Left lung (tissue), 10 donors: ENCODE results near the gene TCFL5. TPM values are rescaled to one million over a fixed set of nuclear protein-coding genes. Genes with fewer than 3 reads are reported as not detected.

Source experiments
- ATAC-seq: fragments of 200-7000 bp; cut with Tn5 transposase; one replicate; pipeline ENCODE4 v1.9.1; 2020; ENCODE audit warnings: moderate library complexity
- DNase-seq, 4 donors: peaks; one replicate each; pipeline ENCODE4 v3.0.0-alpha.2; 2013 to 2020
- H3K27ac ChIP-seq, 2 donors: fragments of 200-600 bp; sonication (generic) in 1 of 2; one replicate each; pipeline versions ENCODE4 v1.5.0 to v1.8.0; 2020 to 2021
- H3K27me3 ChIP-seq, 2 donors: fragments of 200-600 bp; sonication (generic) in 1 of 2; one replicate each; pipeline versions ENCODE4 v1.5.0 to v1.8.0; 2020 to 2021
- H3K36me3 ChIP-seq, 2 donors: fragments of 200-600 bp; sonication (generic) in 1 of 2; one replicate each; pipeline versions ENCODE4 v1.5.0 to v1.8.0; 2020 to 2021
- H3K4me1 ChIP-seq, 2 donors: fragments of 200-600 bp; one replicate each; pipeline ENCODE4 v1.8.0; 2021
- H3K4me3 ChIP-seq, 2 donors: fragments of 200-600 bp; sonication (generic) in 1 of 2; one replicate each; pipeline versions ENCODE4 v1.5.0 to v1.8.0; 2020 to 2021; ENCODE audit warnings: mild to moderate bottlenecking in 1 of 2
- H3K9me3 ChIP-seq, 2 donors: fragments of 200-600 bp; sonication (generic) in 1 of 2; one replicate each; pipeline versions ENCODE4 v1.5.0 to v1.8.0; 2020 to 2021
- intact Hi-C, 2 donors: fragments of 100-400 bp; cut with DNase I; formaldehyde crosslinking; loops; one replicate each; pipeline versions ENCODE4 v1.11.2 to v1.14.2; 2022
- polyA plus RNA-seq, 6 donors: library from polyadenylated mRNA; unstranded; fragments of 120-200 nt; gene quantifications; one replicate each; pipeline ENCODE4 v1.2.1, GENCODE V29; 2013; ENCODE audit not compliant: insufficient read length in 6 of 6
- total RNA-seq, 2 donors: library from RNA; stranded (reverse); fragmentation: NEBNext Ultra II Directional; extraction: Animal tissue kit (Norgen Biotek cat#: 25700); gene quantifications; one replicate each; pipeline ENCODE4 v1.2.1, GENCODE V29; 2021
- TF ChIP-seq, protein P1 (sequence below), 2 donors: fragments of 200-600 bp; sonication (generic) in 1 of 2; IDR thresholded peaks; one replicate each; pipeline versions ENCODE4 v1.5.0 to v1.8.0; 2021; ENCODE audit warnings: antibody characterized with exemption in 2 of 2
- donor health status: DM: no; HTN: yes; CAD: no.
- donor health status: DM: no; HTN: no; CAD: no.

TCFL5 gene
- total and polyA plus RNA-seq, 8 donors: 7.4 to 13.7 (median 10.9) TPM

DNA sequence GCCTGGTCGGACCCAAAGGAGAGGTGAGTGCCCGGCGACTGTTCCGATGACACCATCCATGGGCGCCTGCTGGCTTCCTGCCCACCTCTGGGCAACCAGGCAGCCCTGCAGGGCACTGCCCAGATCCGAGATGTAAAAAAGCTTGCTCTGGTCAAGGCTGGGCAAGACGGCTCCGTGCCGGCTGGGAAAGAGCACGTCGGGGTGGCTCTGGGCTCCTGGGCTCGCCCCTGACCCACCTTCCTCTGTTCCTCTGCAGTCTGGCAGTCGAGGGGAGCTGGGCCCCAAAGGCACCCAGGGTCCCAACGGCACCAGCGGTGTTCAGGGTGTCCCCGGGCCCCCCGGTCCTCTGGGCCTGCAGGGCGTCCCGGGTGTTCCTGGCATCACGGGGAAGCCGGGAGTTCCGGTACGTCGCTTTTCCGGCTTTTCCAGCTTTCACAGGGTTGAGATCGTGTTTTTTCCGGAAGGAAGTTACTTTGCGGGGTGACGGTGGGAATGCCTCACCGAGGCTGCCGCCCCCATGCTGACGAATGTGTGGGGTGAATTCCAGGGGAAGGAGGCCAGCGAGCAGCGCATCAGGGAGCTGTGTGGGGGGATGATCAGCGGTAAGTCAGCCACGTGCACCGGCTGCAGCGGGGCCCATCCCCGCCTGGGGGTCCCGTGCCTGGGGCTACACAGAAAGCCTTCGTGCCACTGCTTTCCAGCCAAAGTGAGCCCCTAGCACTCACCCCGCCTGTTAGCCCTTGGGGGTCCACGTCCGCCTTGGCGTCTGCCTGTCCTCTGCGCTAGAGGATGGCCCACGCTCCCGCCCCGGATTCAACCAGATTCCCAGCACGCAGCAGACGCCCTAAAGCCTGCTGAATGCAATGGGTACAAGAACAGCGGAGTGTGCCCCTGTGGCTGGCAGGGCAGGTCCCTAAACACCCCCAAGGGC is 25.4 kb downstream of the TCFL5 start:
- no peaks in the 10 kb centered on the region for H3K36me3 ChIP-seq
- peak in 2 of 4 donors; percentile 27 to 65 for DNase-seq
- TF ChIP-seq, protein P1, sequence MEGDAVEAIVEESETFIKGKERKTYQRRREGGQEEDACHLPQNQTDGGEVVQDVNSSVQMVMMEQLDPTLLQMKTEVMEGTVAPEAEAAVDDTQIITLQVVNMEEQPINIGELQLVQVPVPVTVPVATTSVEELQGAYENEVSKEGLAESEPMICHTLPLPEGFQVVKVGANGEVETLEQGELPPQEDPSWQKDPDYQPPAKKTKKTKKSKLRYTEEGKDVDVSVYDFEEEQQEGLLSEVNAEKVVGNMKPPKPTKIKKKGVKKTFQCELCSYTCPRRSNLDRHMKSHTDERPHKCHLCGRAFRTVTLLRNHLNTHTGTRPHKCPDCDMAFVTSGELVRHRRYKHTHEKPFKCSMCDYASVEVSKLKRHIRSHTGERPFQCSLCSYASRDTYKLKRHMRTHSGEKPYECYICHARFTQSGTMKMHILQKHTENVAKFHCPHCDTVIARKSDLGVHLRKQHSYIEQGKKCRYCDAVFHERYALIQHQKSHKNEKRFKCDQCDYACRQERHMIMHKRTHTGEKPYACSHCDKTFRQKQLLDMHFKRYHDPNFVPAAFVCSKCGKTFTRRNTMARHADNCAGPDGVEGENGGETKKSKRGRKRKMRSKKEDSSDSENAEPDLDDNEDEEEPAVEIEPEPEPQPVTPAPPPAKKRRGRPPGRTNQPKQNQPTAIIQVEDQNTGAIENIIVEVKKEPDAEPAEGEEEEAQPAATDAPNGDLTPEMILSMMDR (IDR thresholded peaks at IDR 0.05): no peak
- intact Hi-C loops: no loop called here
- no peak for ATAC-seq
- no peak overlapping the region for H3K27ac ChIP-seq
- H3K4me1 ChIP-seq: peaks cover 6 to 33% of the 10 kb centered on the region in 2 donors
- no peaks in the 10 kb centered on the region for H3K9me3 ChIP-seq
- peaks cover 0 to 9% of the 10 kb centered on the region in 2 donors for H3K27me3 ChIP-seq
- no peak overlapping the region for H3K4me3 ChIP-seq

DNA sequence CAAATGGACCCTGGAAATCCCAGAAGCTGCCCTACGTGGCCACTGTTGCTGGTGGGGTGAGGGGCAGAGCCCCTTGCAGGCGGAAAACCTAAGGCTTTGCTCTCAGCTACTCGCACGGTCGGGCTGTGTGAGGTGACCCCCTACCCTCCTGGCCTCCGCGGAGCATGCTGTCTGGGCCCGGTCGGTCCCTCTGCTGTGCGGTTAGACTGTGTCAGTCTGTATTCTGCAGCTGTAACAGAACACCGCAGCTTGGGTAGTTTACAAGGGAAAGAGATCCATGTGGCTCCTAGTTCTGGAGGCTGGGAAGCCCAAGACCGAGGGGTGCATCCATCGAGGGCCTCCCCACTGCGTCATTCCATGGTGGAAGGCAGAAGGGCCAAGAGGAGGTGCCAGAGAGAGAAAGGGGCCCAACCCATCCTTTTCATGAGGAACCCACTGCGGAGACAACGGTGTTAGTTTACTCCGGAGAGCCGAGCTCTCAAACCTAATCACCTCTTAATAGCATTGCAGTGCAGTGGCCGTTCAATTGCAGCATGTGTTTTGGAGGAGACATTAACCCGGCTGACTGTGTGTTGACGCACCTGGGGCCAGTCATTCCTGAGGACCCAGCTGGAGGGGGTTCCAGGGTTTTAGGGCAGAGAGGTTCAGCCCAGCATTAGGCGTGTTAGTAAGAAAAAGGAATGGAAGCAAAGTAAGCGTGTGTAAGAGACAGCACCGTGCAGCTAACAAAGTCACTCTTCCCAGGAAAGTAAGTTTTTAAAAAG is 26.5 kb downstream of the TCFL5 start:
- no peak overlapping the region for H3K4me3 ChIP-seq
- no peak overlapping the region for H3K27ac ChIP-seq
- DNase-seq (peak in 1 of 4 donors; percentile 57), ATAC-seq (no peak)
- H3K36me3 ChIP-seq: no peaks in the 10 kb centered on the region
- TF ChIP-seq, protein P1 (IDR thresholded peaks at IDR 0.05): no peak
- intact Hi-C loops: no loop called here
- H3K9me3 ChIP-seq: no peaks in the 10 kb centered on the region
- H3K27me3 ChIP-seq: peaks cover 0 to 9% of the 10 kb centered on the region in 2 donors
- peaks cover 6 to 33% of the 10 kb centered on the region in 2 donors for H3K4me1 ChIP-seq

DNA sequence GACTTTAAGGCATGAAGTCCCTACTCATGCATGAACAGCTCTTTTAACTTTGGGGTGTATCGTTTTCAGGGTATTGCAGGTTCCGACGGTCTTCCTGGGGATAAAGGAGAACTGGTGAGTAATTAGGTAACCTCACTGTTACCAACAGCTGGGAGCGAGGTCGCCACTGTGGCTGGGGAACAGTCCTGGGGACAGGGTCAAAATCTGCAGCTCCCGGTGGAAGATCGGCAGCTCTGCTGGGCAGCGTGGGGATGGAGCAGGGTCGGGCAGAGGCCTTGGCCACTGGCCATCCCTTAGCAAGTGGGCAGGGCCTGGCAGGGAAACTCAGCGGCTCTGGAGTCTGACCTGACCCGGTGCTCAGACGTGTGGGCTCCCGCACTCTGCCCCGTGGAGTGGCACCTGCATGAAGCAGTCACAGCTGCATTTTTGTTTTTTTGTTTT is 28.7 kb downstream of the TCFL5 start:
- H3K4me1 ChIP-seq: peaks cover 6 to 30% of the 10 kb centered on the region in 2 donors
- peak; percentile 7 for ATAC-seq
- peak in 1 of 4 donors; percentile 84 for DNase-seq
- peak overlapping the region in 1 of 2 donors; percentile 26 for H3K4me3 ChIP-seq
- H3K27me3 ChIP-seq: peaks cover 0 to 9% of the 10 kb centered on the region in 2 donors
- H3K9me3 ChIP-seq: no peaks in the 10 kb centered on the region
- intact Hi-C loops: no loop called here
- H3K27ac ChIP-seq: peak overlapping the region in 1 of 2 donors; percentile 76
- no peaks in the 10 kb centered on the region for H3K36me3 ChIP-seq
- TF ChIP-seq, protein P1 (IDR thresholded peaks at IDR 0.05): no peak

DNA sequence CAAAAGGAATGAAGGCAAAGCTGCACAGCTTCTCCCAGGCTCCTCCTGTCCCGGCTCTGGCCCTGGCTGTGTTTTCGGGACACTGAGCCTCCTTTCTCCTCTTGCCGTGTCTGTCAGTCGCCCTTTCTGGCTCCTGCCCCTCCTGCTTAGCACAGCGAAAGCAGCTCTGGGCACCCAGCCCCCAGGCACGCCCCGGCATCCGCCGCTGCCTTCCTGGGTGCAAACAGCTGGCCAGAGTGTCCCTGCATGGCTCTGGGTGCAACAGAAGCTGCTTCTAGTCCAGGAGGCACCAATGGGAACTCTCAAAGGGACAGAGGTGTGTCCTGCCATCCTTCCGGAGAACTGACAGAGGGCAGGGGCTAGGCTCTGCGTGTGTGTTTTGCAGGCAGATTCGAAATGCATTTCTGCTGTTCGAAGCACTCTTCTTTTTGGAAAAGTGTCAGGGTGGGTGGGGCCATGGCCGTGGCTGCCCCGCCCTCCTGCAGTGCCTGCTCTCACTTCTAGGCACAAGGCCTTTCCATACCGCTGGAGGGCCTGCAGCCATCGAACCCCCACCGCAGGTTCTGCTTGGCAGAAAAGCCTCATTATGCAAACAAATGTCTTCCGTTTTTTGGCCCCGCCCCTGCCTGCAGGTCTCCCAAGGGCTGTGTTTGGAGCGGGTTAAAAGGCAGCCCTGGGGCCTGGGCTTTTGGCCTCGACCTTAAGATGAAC is 29.3 kb downstream of the TCFL5 start:
- Histone ChIP-seq H3K4me1 (peaks cover 6 to 26% of the 10 kb centered on the region in 2 donors), H3K27me3 (peaks cover 0 to 9% of the 10 kb centered on the region in 2 donors), H3K36me3 (no peaks in the 10 kb centered on the region), H3K27ac (peak overlapping the region in 1 of 2 donors; percentile 76), H3K4me3 (peak overlapping the region in 1 of 2 donors; percentile 26), H3K9me3 (no peaks in the 10 kb centered on the region)
- DNase-seq: peak in 3 of 4 donors; percentile 74 to 90 (median 80)
- intact Hi-C loops: no loop called here
- ATAC-seq: peak; percentile 79
- TF ChIP-seq, protein P1 (IDR thresholded peaks at IDR 0.05): no peak
